ENCODE measurements around the gene PLD4.

PLD4 gene

GRCh38 chr14:104966981-104967385, 42.3 kb downstream of the PLD4 start:
- no peak for DNase-seq (ENCODE audit: low read depth)
- TF ChIP-seq CTCF (IDR thresholded peaks at IDR 0.05; ENCODE audit: insufficient read depth, low read depth, low read length, missing control alignments), result no peak
- no peak overlapping the region for H3K4me3 ChIP-seq (ENCODE audit: low read depth, low read length)

GRCh38 chr14:104967386-104968152, 42.9 kb downstream of the PLD4 start:
- no peak for DNase-seq (ENCODE audit: low read depth)
- no peak for TF ChIP-seq CTCF (IDR thresholded peaks at IDR 0.05; ENCODE audit: insufficient read depth, low read depth, low read length, missing control alignments)
- no peak overlapping the region for H3K4me3 ChIP-seq (ENCODE audit: low read depth, low read length)

GRCh38 chr14:104968153-104968527, 43.5 kb downstream of the PLD4 start:
- no peak for DNase-seq (ENCODE audit: low read depth)
- TF ChIP-seq CTCF (IDR thresholded peaks at IDR 0.05; ENCODE audit: insufficient read depth, low read depth, low read length, missing control alignments), result no peak
- no peak overlapping the region for H3K4me3 ChIP-seq (ENCODE audit: low read depth, low read length)

- DNase-seq (ENCODE audit: low read depth), result no peak
- no peak for TF ChIP-seq CTCF (IDR thresholded peaks at IDR 0.05; ENCODE audit: insufficient read depth, low read depth, low read length, missing control alignments)
- no peak overlapping the region for H3K4me3 ChIP-seq (ENCODE audit: low read depth, low read length)
These were observed 44.1 kb downstream of the PLD4 start for GRCh38 chr14:104968541-104969401.

GRCh38 chr14:104969741-104970230, 45.1 kb downstream of the PLD4 start:
- H3K4me3 ChIP-seq (ENCODE audit: low read depth, low read length), result no peak overlapping the region
- no peak for DNase-seq (ENCODE audit: low read depth)
- no peak for TF ChIP-seq CTCF (IDR thresholded peaks at IDR 0.05; ENCODE audit: insufficient read depth, low read depth, low read length, missing control alignments)

- H3K4me3 ChIP-seq (ENCODE audit: low read depth, low read length), result no peak overlapping the region
- DNase-seq (ENCODE audit: low read depth), result no peak
- no peak for TF ChIP-seq CTCF (IDR thresholded peaks at IDR 0.05; ENCODE audit: insufficient read depth, low read depth, low read length, missing control alignments)
These were observed 45.8 kb downstream of the PLD4 start for GRCh38 chr14:104970231-104971068.

All from GM12865 (cell line).